GM12878 (cell line): ENCODE results near the gene ZSWIM6. TPM values are rescaled to one million over a fixed set of nuclear protein-coding genes. Genes with fewer than 3 reads are reported as not detected.

Source experiments
- ATAC-seq: fragments of 200-7000 bp; cut with Tn5 transposase; 3 replicates; pipeline ENCODE4 v1.9.1; 2020; ENCODE audit warnings: mild to moderate bottlenecking, moderate library complexity
- BruUV-seq: library from RNA; stranded (reverse); fragments of 400-500 nt; replicated peaks from 2 replicates; lab custom pipeline; 2021; lab: Mats Ljungman, UMichigan
- CTCF ChIA-PET: fragments of 300-600 bp; sonication (Branson Sonifier 250); formaldehyde crosslinking; extraction: SDS; loops from one replicate; lab custom pipeline; 2021; ENCODE audit warnings: inconsistent platforms; lab: Yijun Ruan, JAX
- POLR2A ChIA-PET: fragments of 350-600 bp; formaldehyde crosslinking; extraction: SDS; loops from one replicate; lab custom pipeline; 2021; ENCODE audit warnings: inconsistent platforms; lab: Charles Lee
- RAD21 ChIA-PET: fragments of 300-600 bp; sonication (Branson Sonifier 250); formaldehyde crosslinking; loops from one replicate; lab custom pipeline; 2023; ENCODE audit warnings: antibody characterized with exemption; ENCODE audit not compliant: unreplicated experiment; lab: Charles Lee
- SMC1A ChIA-PET: fragments of 300-600 bp; sonication (Branson Sonifier 250); formaldehyde crosslinking; loops from one replicate; lab custom pipeline; 2023; ENCODE audit not compliant: unreplicated experiment, uncharacterized antibody; lab: Charles Lee
- DNase-seq: peaks from one replicate; pipeline ENCODE4 v3.0.0-alpha.2; 2011; ENCODE audit warnings: low read depth, low spot score
- FAIRE-seq: peaks from 3 replicates; lab custom pipeline; 2011; peaks lifted over from hg19 to GRCh38; lab: Jason Lieb, UNC
- H2AFZ ChIP-seq: 2 replicates; pipeline ENCODE4 v1.6.0; 2011; ENCODE audit warnings: low read depth, low read length, control low read depth; ENCODE audit not compliant: control insufficient read depth
- H3K27ac ChIP-seq: 2 replicates; pipeline ENCODE4 v1.5.1; 2011; ENCODE audit warnings: control low read depth; ENCODE audit not compliant: control insufficient read depth, insufficient read depth
- H3K27me3 ChIP-seq, 2 experiments: replicated peaks in 1 of 2; 2 replicates each; pipeline versions ENCODE4 v1.6.0 to v1.6.1; 2011; ENCODE audit warnings: low read length in 1 of 2; ENCODE audit not compliant: control insufficient read depth in 2 of 2, insufficient read depth in 2 of 2
- H3K36me3 ChIP-seq, 2 experiments: 2 replicates each; pipeline ENCODE4 v1.5.1; 2011; ENCODE audit warnings: low read length in 1 of 2; ENCODE audit not compliant: control insufficient read depth in 2 of 2, insufficient read depth in 2 of 2
- H3K4me1 ChIP-seq: 2 replicates; pipeline ENCODE4 v1.6.1; 2011; ENCODE audit warnings: mild to moderate bottlenecking, low read length, moderate library complexity, mixed read lengths; ENCODE audit not compliant: control insufficient read depth, insufficient read depth
- H3K4me2 ChIP-seq: 2 replicates; pipeline ENCODE4 v1.6.0; 2011; ENCODE audit warnings: control low read depth; ENCODE audit not compliant: control insufficient read depth, insufficient read depth
- H3K4me3 ChIP-seq: fragments of 200-600 bp; sonication (generic); 2 replicates; pipeline ENCODE4 v1.5.1; 2016
- H3K79me2 ChIP-seq: 2 replicates; pipeline ENCODE4 v1.6.0; 2011; ENCODE audit warnings: low read length; ENCODE audit not compliant: control insufficient read depth, insufficient read depth
- H3K9ac ChIP-seq: 2 replicates; pipeline ENCODE4 v1.8.0; 2011; ENCODE audit warnings: low read length, control low read depth, mixed read lengths; ENCODE audit not compliant: control insufficient read depth, insufficient read depth
- H3K9me3 ChIP-seq: replicated peaks from 3 replicates; pipeline ENCODE4 v1.5.1; 2011; ENCODE audit warnings: mild to moderate bottlenecking, low read length; ENCODE audit not compliant: control insufficient read depth, insufficient read depth
- H4K20me1 ChIP-seq: 2 replicates; pipeline ENCODE4 v1.6.0; 2011; ENCODE audit not compliant: control insufficient read depth, insufficient read depth
- CBX3 ChIP-seq: fragments of 200-600 bp; sonication (generic); IDR thresholded peaks from 2 replicates; pipeline ENCODE4 v1.6.1; 2016; ENCODE audit warnings: low read depth, borderline replicate concordance
- CEBPZ ChIP-seq: fragments of 150-350 bp; IDR thresholded peaks from 2 replicates; pipeline ENCODE4 v1.6.1; 2016; ENCODE audit warnings: low read depth, low read length
- CREM ChIP-seq: IDR thresholded peaks from 2 replicates; pipeline ENCODE4 v1.6.1; 2014; ENCODE audit warnings: antibody characterized with exemption, low read depth
- HDAC2 ChIP-seq: fragments of 200-600 bp; sonication (generic); IDR thresholded peaks from 2 replicates; pipeline ENCODE4 v1.6.1; 2017
- HSF1 ChIP-seq: fragments of 150-350 bp; IDR thresholded peaks from 2 replicates; pipeline ENCODE4 v1.6.1; 2014; ENCODE audit warnings: mild to moderate bottlenecking, low read depth, low read length
- IKZF1 ChIP-seq: fragments of 450-650 bp; conservative IDR thresholded peaks from 2 replicates; pipeline ENCODE4 v1.6.1; 2017; ENCODE audit warnings: antibody characterized with exemption, mild to moderate bottlenecking
- IRF4 ChIP-seq: IDR thresholded peaks from 2 replicates; pipeline ENCODE4 v1.6.1; 2011; ENCODE audit warnings: low read depth, low read length
- KLF5 ChIP-seq: fragments of 450-650 bp; IDR thresholded peaks from 2 replicates; pipeline ENCODE4 v1.6.1; 2014; ENCODE audit warnings: mild to moderate bottlenecking; ENCODE audit not compliant: partially characterized antibody
- MEF2A ChIP-seq: IDR thresholded peaks from 2 replicates; pipeline ENCODE4 v1.6.1; 2011; ENCODE audit warnings: low read depth, mild to moderate bottlenecking, low read length, moderate library complexity; ENCODE audit not compliant: insufficient read depth
- MEF2B ChIP-seq: fragments of 450-650 bp; IDR thresholded peaks from 2 replicates; pipeline ENCODE4 v1.6.1; 2018; ENCODE audit warnings: mild to moderate bottlenecking, moderate library complexity; ENCODE audit not compliant: partially characterized antibody, poor library complexity, severe bottlenecking
- MTA2 ChIP-seq: fragments of 450-650 bp; IDR thresholded peaks from 2 replicates; pipeline ENCODE4 v1.6.1; 2016; ENCODE audit warnings: low read depth, mild to moderate bottlenecking, moderate library complexity
- MYC ChIP-seq: IDR thresholded peaks from 2 replicates; pipeline ENCODE4 v1.6.1; 2011; ENCODE audit warnings: mild to moderate bottlenecking, low read length, moderate library complexity, inconsistent platforms; ENCODE audit not compliant: insufficient read depth, insufficient replicate concordance, insufficient read length, severe bottlenecking
- POLR2AphosphoS2 ChIP-seq: IDR thresholded peaks from 2 replicates; pipeline ENCODE4 v1.6.1; 2011; ENCODE audit warnings: low read depth, mild to moderate bottlenecking, low read length, improper control_type of control experiment, moderate library complexity
- SIX5 ChIP-seq: IDR thresholded peaks from 2 replicates; pipeline ENCODE4 v1.6.1; 2011; ENCODE audit warnings: mild to moderate bottlenecking, low read depth, low read length, moderate library complexity; ENCODE audit not compliant: severe bottlenecking
- SMAD5 ChIP-seq: IDR thresholded peaks from 2 replicates; pipeline ENCODE4 v1.6.1; 2016; ENCODE audit warnings: antibody characterized with exemption, low read depth
- SP1 ChIP-seq: IDR thresholded peaks from one replicate; pipeline ENCODE4 v1.6.1; 2011; ENCODE audit warnings: low read depth, low read length
- STAT3 ChIP-seq: IDR thresholded peaks from 2 replicates; pipeline ENCODE4 v1.6.1; 2011; ENCODE audit warnings: low read depth, low read length, improper control_type of control experiment
- YY1 ChIP-seq: IDR thresholded peaks from 2 replicates; pipeline ENCODE4 v1.6.1; 2011; ENCODE audit warnings: low read depth, mild to moderate bottlenecking, low read length
- WGBS: methylation state at CpG from one replicate; pipeline ENCODE4 v1.1.6; 2016; ENCODE audit warnings: low lambda C conversion rate; ENCODE audit not compliant: insufficient replicate concordance, insufficient coverage; ENCODE audit errors: missing lambda C conversion rate; 5-methylcytosine and 5-hydroxymethylcytosine counted together
- in situ Hi-C: fragments of 300-500 bp; cut with MboI; formaldehyde crosslinking; loops from 9 replicates; pipeline ENCODE4 v1.14.3; 2018; ENCODE audit warnings: mixed read lengths
- intact Hi-C: fragments of 100-400 bp; cut with micrococcal nuclease; formaldehyde crosslinking; loops from one replicate; pipeline ENCODE4 v1.14.2; 2022; ENCODE audit not compliant: unreplicated experiment
- polyA plus RNA-seq, 11 experiments: library from polyadenylated mRNA; depleted of rRNA in 4 of 11; unstranded in 6 of 11; stranded (reverse) in 5 of 11; fragments of >200 nt; fragmentation: Nextera tagmentation in 4 of 11; fragmentation: Illumina TruSeq in 1 of 11; extraction: Ambion mirVana in 4 of 11; extraction: Trizol in 1 of 11; gene quantifications; 1 replicate in 1 of 11; 2 replicates in 10 of 11; pipeline versions ENCODE4 v1.2.1 to v1.2.3, GENCODE V29; 2011 to 2016; ENCODE audit warnings: inconsistent platforms in 2 of 11, missing spikeins in 2 of 11, low read depth in 1 of 11
- total RNA-seq, 4 experiments: library from RNA; depleted of rRNA in 3 of 4; stranded (reverse); fragments of >200 nt in 3 of 4; fragmentation: Illumina TruSeq in 1 of 4; extraction: Trizol in 1 of 4; gene quantifications; 2 replicates each; pipeline versions ENCODE4 v1.2.1 to v1.2.3, GENCODE V29; 2013 to 2021

ZSWIM6 gene
- total and polyA plus RNA-seq, 10 of the 15 experiments (the other 5 are each of a cell fraction or from before 2014, with no cell fraction given) = 0.53 to 6.2 (median 3.4) TPM

DNA sequence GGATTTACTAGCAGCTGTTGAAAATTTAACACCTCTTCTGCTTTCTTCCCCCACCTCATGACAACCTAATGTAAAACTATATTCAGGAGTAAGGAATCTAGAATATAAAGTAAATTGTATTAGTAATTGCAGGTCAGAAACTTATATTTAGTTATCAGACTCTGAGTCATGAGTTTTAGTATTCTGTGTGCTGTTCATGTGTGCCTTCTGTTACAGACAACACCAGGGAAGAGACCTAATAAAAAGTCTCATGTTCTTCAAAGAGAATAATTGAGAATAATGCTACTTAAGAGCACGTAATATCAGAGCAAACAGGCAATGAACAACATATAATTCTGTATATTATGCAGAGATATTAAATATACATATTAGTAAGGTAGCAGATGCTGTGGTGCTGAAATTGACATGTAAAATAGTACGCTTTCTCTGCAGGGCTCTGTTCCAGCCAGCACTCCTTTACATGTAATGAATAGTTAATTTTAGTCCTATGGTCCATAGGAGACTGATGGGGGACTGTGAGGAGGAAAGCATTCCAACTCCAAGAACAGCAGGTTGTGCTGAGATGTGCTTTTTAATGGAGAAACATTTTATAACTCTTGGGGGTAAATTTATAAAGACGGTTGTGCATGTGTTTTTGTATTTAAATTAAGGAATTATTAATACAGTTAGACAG is 106.4 kb downstream of the ZSWIM6 start:
- ATAC-seq = no peak

More for the DNA sequence above, 106.4 kb downstream of the ZSWIM6 start:
- BruUV-seq = no TSS peak
- no peak for TF ChIP-seq POLR2AphosphoS2
- no peak for TF ChIP-seq MYC
- no peak for TF ChIP-seq IRF4
- TF ChIP-seq SMAD5 = no peak
- no peak for TF ChIP-seq YY1
- TF ChIP-seq SIX5 = no peak
- TF ChIP-seq CREM = no peak
- no peak for TF ChIP-seq MEF2B
- no peak for TF ChIP-seq IKZF1
- TF ChIP-seq SP1 = no peak
- TF ChIP-seq HSF1 = no peak
- no peak for TF ChIP-seq HDAC2
- TF ChIP-seq CBX3 = no peak
- no peak for TF ChIP-seq MEF2A
- TF ChIP-seq STAT3 = no peak
- no peak for TF ChIP-seq KLF5
- TF ChIP-seq CEBPZ = no peak
- TF ChIP-seq MTA2 = no peak
- SMC1A ChIA-PET = interaction anchor here (0.7 to 1.7 kb wide), 2 partner anchors 12 to 16 kb away, joined by 3 to 4 read pairs; no protein-coding TSS in a partner anchor
- Histone ChIP-seq H3K27ac (no peak overlapping the region), H3K4me1 (no peaks in the 10 kb centered on the region), H3K36me3 (no peaks in the 10 kb centered on the region), H3K9ac (no peak overlapping the region), H3K4me3 (no peak overlapping the region), H3K27me3 (no peaks in the 10 kb centered on the region), H3K9me3 (no peaks in the 10 kb centered on the region; the same call in 2 of the 3 replicates), H3K4me2 (no peak overlapping the region), H3K79me2 (no peaks in the 10 kb centered on the region), H4K20me1 (no peaks in the 10 kb centered on the region), H2AFZ (no peak overlapping the region)
- RAD21 ChIA-PET = no interaction called here
- in situ Hi-C loops (no loop called here), intact Hi-C loops (no loop called here)
- WGBS = 13% methylated on average over 3 of the region's 3 CpGs
- FAIRE-seq (no peak), DNase-seq (no peak)
- POLR2A ChIA-PET = no interaction called here
- CTCF ChIA-PET = no interaction called here
